Heart left ventricle (tissue), 13 donors: ENCODE results near the gene ALG1.
"Not testable (repeated sequence)": the region's sequence is repeated elsewhere in the genome, so short reads cannot be mapped to it uniquely, and the experiment has no call there.

ENCODE experiments used
- POLR2A ChIP-seq, 2 donors: fragments of 450-650 bp; IDR thresholded peaks; one replicate each; pipeline ENCODE4 v1.6.1; 2017; ENCODE audit warnings: antibody characterized with exemption in 2 of 2, mild to moderate bottlenecking in 2 of 2, moderate library complexity in 2 of 2
- TF ChIP-seq, protein P1 (sequence below), 12 donors: fragments of 200-600 bp; sonication (generic) in 4 of 12; IDR thresholded peaks; one replicate each; pipeline versions ENCODE4 v1.5.0 to v1.8.0; 2018 to 2022; ENCODE audit warnings: antibody characterized with exemption in 12 of 12, mild to moderate bottlenecking in 5 of 12
- donor health status: ischemic (EF 13 %, LVEDD 7.1; RV severe dilation, severe dysfunction).
- donor health status: DM: no; HTN: yes; CAD: no.
- donor health status: DM: no; HTN: no; CAD: no.
- donor health status: ischemic (EF 25% LVEDD 6.9; RV normal size, moderate dysfunction).
- donor health status: ischemic (EF 25% LVEDD 5.7; RV mildly dilated, moderate dysfunction).
- donor health status: ischemic (EF 35%, LVEDD 5.7; RV mildly dilated, moderate dysfunction).
- donor health status: nonischemic (EF 11% LVEDD 7.7; RV severe dilation, severe dysfunction).
- donor health status: DM: yes; HTN: yes; CAD: no.
- donor health status: PGD.
- donor health status: ischemic (EF 29% LVEDD 5.4; RV normal size, mild dysfunction).
- donor health status: nonischemic (EF 23%, LVEDD 6.1; RV moderate dilation, normal function).

GRCh38 chr16:5073771-5074170 is 2.1 kb downstream of the ALG1 start:
- TF ChIP-seq, protein P1, sequence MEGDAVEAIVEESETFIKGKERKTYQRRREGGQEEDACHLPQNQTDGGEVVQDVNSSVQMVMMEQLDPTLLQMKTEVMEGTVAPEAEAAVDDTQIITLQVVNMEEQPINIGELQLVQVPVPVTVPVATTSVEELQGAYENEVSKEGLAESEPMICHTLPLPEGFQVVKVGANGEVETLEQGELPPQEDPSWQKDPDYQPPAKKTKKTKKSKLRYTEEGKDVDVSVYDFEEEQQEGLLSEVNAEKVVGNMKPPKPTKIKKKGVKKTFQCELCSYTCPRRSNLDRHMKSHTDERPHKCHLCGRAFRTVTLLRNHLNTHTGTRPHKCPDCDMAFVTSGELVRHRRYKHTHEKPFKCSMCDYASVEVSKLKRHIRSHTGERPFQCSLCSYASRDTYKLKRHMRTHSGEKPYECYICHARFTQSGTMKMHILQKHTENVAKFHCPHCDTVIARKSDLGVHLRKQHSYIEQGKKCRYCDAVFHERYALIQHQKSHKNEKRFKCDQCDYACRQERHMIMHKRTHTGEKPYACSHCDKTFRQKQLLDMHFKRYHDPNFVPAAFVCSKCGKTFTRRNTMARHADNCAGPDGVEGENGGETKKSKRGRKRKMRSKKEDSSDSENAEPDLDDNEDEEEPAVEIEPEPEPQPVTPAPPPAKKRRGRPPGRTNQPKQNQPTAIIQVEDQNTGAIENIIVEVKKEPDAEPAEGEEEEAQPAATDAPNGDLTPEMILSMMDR (IDR thresholded peaks at IDR 0.05): not testable (repeated sequence)
- TF ChIP-seq POLR2A (IDR thresholded peaks at IDR 0.05): not testable (repeated sequence)
